Measurements from ENCODE around the gene IFIT1B.

DNA sequence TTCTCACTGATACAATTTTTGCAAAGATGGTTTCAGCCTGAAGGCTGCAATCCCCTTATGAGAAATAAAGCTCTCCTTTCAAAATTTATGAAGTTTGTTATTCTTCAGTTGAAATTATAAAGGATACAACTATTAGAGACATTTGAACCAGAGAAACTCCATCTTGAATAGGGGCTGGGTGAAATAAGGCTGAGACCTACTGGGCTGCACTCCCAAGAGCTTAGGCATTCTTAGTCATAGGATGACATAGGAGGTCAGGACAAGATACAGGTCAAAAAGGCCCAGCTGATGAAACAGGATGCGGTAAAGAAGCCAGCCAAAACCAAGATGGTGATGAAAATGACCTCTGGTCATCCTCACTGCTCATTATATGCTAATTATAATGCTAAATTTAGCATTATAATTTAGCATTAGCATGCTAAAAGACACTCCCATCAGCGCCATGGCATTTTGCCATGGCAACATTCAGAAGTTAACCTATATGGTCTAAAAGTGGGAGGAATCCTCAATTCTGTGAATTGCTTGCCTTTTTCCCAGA lies 22.4 kb upstream of the IFIT1B start:
- TF ChIP-seq GATA2 (IDR thresholded peaks at IDR 0.05; ENCODE audit: low read depth, low read length), result no peak
- TF ChIP-seq GATA3 (IDR thresholded peaks at IDR 0.05; ENCODE audit: low read depth, low read length), result no peak

All from SH-SY5Y (cell line).